ENCODE data around the gene PSMD5.

PSMD5 gene

DNA sequence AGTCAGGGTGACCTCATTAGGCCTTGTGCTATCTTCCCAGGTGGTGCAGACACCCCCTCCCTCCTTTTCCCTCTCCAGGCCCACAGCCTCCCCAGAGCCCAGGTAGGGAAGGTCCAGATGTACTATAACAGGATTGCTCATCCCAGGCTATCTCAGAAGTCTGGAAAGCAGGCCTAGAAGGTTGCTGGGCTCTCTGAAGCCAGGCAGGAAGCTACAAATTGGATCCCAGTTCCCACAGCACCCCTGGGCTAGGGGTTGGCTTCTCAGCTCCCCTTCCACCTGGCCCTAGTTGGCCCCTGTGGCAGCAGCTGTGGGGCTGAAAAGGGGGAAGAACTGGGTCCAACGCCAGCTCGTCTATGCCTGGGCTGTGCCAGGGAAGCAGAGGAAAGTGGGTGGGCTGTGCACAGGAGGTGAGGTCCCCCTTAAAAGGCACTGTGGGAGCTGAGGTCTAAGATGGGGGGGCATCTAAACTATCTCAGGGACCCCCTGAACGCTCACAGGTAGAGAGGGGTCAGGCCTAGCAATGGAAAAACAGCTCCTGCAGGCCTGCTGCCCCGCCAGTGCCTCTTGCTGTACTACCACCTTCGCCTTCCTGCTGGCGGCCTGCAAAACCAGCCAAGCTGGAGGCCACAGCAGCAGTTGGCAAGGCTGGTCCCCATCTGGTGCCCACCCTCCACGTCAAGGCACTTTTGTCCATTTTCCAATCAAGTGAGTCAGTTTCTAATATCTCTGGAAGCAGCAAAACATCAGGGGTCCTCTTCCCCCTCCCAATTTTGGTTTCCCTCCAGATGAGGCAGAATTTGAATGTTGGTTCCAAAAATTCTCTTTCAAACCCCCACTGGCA lies 13.3 kb upstream of the PSMD5 start:
- no peak for DNase-seq (ENCODE audit: low spot score)

GRCh38 chr9:120854596-120855327 lies 12.0 kb upstream of the PSMD5 start:
- DNase-seq (ENCODE audit: low spot score), result no peak

- no peak for DNase-seq (ENCODE audit: low spot score)
These were observed 10.5 kb upstream of the PSMD5 start for GRCh38 chr9:120853198-120853597.

GRCh38 chr9:120852240-120853010 lies 9.7 kb upstream of the PSMD5 start:
- DNase-seq (ENCODE audit: low spot score), result no peak

DNA sequence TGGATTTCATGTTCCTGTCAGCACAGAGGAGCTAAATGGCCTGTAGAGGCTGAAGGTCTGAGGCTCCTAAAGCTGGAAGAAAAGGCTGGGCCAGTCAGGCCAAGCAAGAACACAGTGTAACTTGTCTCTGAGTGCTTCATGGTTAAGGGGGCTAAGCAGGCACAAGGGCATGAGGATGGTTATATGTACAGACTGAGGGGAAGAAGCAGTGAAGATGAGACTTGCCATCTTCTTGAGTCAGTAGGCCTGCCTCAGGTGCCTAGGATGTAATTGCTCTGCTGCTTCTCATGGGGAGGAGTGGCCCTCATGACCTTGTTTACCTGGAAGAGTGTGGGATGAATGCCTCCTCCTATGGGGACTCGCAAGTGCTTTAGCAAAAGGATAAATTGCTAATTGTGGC lies 8.7 kb upstream of the PSMD5 start:
- no peak for DNase-seq (ENCODE audit: low spot score)

- no peak for DNase-seq (ENCODE audit: low spot score)
These were observed 7.6 kb upstream of the PSMD5 start for GRCh38 chr9:120850315-120850714.

DNA sequence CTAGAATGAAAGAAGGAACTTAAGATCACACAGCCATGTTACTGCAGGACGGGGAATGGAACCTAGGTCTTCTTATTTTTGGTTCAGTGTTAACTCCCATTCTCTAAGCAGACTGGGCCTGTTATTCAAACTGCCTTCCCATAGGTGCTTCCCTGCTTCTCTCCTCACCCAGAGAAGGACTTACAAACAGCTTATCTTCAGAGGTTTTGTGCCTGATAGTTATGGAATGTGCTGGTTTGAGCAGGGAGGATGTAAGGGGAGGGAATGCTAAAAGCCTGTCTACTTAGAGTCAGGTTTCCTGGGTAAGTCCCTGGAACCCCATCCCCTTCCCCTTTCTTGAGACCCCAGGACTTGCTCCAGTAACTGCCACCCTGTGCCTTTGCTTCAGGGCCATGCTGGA lies 4.2 kb upstream of the PSMD5 start:
- DNase-seq (ENCODE audit: low spot score), result no peak

DNA sequence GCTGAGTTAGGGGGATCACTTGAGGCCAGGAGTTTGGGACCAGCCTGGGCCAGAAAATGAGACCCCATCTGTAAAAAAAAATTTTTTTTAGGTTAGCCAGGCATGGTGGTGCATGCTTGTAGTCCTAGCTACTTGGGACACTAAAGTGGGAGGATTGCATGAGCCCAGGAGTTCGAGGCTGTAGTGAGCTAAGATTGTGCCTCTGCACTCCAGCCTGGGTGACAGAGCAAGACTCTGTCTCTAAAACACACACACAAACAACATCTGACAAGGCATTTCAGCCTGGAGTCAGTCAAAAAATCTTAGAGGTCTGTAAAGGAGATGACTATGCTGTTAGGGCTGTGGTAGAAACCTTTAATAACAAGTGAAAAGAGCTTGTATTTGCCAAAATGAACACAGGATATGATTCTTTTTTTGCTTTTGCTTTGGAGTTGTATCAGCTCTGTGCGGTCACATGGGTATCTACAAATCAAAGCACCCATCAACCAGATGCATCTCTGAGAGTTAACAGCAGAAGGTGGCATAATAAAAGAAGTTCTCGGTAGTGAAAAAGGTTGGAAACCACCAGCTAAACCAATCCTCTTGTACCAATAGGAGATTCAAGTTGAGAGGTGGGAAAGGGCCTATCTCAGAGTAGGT lies 3.6 kb upstream of the PSMD5 start:
- DNase-seq (ENCODE audit: low spot score), result no peak

DNA sequence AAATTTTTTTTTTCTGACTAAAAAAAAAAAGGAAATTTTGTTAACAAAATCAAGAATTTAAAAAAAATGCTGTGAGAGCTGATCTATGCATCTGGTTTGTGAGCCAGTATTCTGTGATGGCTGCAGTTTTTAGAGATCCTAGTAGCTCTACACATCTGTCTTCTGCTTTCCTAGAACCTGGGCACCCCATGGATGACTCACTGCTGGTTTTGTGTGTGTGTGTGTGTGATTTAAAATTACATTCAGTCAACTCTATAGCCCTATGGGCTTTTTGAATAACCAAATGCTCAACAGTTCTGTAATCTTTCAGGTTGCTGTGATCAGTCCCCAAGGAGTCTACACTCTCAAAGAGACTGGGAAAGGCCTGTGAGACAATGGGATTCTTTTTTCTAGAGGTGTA lies 2.5 kb upstream of the PSMD5 start:
- DNase-seq (ENCODE audit: low spot score), result no peak

- no peak for DNase-seq (ENCODE audit: low spot score)
These were observed 615 bp downstream of the PSMD5 start for GRCh38 chr9:120841930-120842684.

DNA sequence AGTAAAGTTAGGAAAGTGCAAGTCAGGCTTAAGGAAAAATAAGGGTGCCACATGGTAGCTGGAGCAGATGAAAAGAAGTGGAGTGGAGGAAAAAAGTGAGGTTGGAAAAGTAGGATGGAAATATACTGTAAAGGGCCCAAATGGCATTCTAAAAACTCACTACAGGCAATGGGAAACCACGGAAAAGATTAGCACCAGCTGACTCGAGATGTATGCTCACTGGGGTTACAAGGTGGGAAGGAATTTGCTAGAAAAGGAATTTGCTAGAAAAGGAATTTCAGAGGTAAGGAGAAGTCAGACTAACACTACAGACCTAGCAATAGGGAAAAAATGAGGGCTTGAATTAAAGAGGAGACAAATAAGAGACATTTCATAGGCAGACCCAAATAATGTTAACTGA lies 3.6 kb downstream of the PSMD5 start:
- DNase-seq (ENCODE audit: low spot score), result no peak

DNA sequence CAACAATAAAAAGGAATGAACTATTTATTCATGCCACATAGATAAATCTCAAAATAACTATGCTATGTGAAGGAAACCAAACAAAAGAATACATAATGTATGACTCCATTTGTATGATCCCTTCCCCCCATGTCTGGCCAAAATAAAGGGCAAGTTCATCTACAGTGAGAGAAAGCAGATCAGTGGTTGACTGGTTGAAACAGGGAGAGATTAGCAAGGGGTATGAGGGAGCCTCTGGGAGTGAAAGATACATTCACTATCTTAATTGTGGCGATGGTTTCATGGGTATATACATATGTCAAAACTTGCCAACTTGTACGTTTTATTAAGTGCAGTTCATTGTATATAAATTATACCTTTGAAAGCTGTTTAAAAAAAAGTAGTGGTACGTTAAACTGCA lies 4.8 kb downstream of the PSMD5 start:
- DNase-seq (ENCODE audit: low spot score), result no peak

DNA sequence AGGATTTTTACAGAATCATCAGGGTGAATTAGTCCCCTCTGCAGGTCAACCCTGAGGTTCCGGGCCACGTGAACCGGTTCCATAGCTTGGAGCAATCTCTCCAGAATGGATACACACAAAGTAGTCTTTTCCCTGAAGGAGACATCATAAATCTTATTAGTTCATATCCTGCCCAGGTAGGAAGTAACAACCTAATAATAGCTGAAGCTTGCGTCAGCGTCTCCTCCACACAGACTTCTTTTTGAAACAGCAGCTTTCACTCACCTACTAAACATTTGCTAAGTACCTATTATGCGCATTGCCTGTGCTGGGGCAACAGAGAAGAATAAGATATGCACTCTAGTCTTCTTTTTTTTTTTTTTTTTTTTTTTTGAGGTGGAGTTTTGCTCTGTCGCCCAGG lies 9.4 kb downstream of the PSMD5 start:
- DNase-seq (ENCODE audit: low spot score), result no peak

GRCh38 chr9:120832807-120833206 lies 9.9 kb downstream of the PSMD5 start:
- no peak for DNase-seq (ENCODE audit: low spot score)

DNA sequence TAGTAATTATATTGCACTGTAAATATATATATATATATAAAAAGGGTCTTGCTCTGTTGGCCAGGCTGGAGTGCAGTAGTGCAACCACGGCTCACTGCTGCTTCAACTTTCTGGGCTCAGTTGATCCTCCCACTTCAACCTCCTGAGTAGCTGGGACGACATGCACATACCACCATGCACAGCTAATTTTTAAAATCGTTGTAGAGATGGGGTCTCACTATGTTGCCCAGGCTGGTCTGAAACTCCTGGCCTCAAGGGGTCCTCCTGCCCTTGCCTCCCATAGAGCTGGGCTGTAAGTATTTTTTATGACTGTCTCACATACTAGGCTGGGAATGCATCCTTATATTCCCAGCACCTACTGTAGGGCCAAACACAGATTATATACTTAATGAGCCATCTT lies 11.9 kb downstream of the PSMD5 start:
- no peak for DNase-seq (ENCODE audit: low spot score)

DNA sequence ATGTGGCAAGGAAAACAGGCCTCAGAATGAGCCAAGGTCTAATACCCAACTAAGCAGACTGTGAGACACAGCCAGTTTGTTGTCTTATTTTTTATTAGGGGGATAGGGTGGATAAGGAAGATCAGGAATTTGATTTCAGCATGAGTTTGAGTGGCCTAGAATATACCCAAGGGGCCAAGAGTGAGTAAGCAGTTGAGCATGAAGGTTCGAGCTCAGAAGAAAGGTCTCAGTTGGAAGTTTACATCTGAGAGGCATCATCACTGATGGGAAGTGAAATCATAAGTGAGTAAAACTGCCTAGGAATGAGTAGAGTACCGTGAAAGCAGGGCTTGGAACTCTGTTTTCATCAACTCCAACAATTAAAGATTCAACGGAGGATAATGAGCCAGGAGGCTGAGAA lies 12.6 kb downstream of the PSMD5 start:
- no peak for DNase-seq (ENCODE audit: low spot score)

- no peak for DNase-seq (ENCODE audit: low spot score)
These were observed 13.1 kb downstream of the PSMD5 start for GRCh38 chr9:120829650-120830049.

DNA sequence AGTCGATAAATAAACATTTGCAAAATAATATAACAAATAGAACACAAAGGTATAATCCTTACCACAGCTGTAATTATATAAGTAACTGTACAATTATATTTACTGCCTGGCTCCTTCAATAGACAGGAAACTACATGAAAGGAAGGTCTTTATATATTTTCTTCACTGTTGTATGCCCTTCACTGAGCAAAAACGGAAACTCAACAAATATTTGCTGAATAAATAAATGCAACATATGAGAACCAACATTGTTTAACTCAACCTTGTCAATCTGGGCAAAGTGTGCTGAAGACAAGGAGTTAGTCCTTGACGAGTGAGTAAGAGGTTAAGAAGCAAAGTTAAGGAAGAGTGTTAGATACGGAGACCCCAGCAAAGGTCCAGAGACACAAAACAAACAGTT lies 22.6 kb downstream of the PSMD5 start:
- DNase-seq (ENCODE audit: low spot score), result no peak

GRCh38 chr9:120818595-120818994 lies 24.1 kb downstream of the PSMD5 start:
- no peak for DNase-seq (ENCODE audit: low spot score)

- no peak for DNase-seq (ENCODE audit: low spot score)
These were observed 27.6 kb downstream of the PSMD5 start for GRCh38 chr9:120815075-120815474.

GRCh38 chr9:120808931-120809330 lies 33.8 kb downstream of the PSMD5 start:
- DNase-seq (ENCODE audit: low spot score), result no peak
